ENCODE measurements around the gene SKI.

DNA sequence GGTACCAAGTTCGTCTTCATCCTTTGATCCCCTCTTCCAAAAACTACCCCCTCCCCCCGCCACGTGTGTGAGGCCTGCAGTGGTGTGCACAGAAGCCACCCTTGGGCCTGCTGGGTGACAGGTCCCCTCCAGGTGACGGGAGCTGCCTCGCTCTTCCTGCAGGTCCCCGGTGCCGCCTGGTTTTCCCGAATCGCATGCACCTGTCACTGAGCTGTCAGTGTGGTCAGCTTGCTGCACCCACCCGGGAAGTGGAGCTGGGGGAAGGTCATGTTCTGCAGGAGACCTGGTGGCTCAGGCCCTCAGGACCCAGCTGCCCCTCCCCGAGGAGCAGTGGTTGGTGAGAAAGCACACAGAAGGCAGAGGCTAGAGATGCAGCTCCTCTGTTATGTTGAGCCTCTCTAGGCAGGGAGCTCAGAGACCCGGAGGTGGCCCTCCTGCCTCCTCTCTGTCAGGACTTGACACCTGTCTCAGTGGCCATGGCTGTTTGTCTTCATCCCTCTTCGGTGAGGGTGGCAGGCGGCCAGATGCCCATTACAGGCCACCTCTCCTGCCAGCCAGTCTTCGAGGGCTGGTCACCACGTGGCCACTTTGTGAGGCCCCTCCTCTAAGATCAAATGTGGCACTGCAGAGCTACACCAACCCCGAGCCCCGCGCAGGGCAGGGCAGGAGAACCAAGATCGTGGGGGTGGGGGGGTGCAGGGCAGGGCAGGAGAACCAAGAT lies 60.9 kb downstream of the SKI start:
- TF ChIP-seq FOXA1 (IDR thresholded peaks at IDR 0.05) (no peak), SP1 (IDR thresholded peaks at IDR 0.05) (no peak), ELF4 (IDR thresholded peaks at IDR 0.05) (no peak), PKNOX1 (IDR thresholded peaks at IDR 0.05) (no peak), L3MBTL2 (conservative IDR thresholded peaks at IDR 0.05) (no peak), HDGF (IDR thresholded peaks at IDR 0.05; ENCODE audit: borderline replicate concordance) (no peak), SUZ12 (IDR thresholded peaks at IDR 0.05) (no peak), BHLHE40 (IDR thresholded peaks at IDR 0.05; ENCODE audit: borderline replicate concordance) (no peak), FOXM1 (IDR thresholded peaks at IDR 0.05; ENCODE audit: borderline replicate concordance) (no peak)
